Activated T-cell treated with anti-CD3 and anti-CD28 coated beads for 24 hours (primary cell): ENCODE measurements around the gene CDHR2.

Experiments
- DNase-seq: peaks from one replicate; pipeline ENCODE4 v3.0.0-alpha.2; 2020; ENCODE audit warnings: low read depth

The CDHR2 gene

GRCh38 chr5:176640616-176641015 lies 91.5 kb downstream of the CDHR2 start:
- DNase-seq: no peak

GRCh38 chr5:176642675-176643490 lies 93.7 kb downstream of the CDHR2 start:
- DNase-seq: no peak

GRCh38 chr5:176643491-176644219 lies 94.5 kb downstream of the CDHR2 start:
- no peak for DNase-seq

GRCh38 chr5:176644294-176644693 lies 95.2 kb downstream of the CDHR2 start:
- DNase-seq: no peak

GRCh38 chr5:176644878-176645670 lies 95.9 kb downstream of the CDHR2 start:
- DNase-seq: no peak
